ENCODE measurements around the gene F10. TPM values are rescaled to one million over a fixed set of nuclear protein-coding genes. Genes with fewer than 3 reads are reported as not detected.

Gene F10
- total RNA-seq, 1 donor from 2014 or later: 0.08 TPM

GRCh38 chr13:113166266-113166665 is 43.7 kb downstream of the F10 start:
- Histone ChIP-seq H3K36me3 (ENCODE audit: control insufficient read depth, insufficient read depth, low read length) (no peaks in the 10 kb centered on the region), H3K4me3 (ENCODE audit: low read depth, low read length) (no peak overlapping the region), H3K27me3 (ENCODE audit: control insufficient read depth, insufficient read depth, low read length) (peaks cover 15% of the 10 kb centered on the region)
- no peak for TF ChIP-seq CTCF (IDR thresholded peaks at IDR 0.05; ENCODE audit: insufficient read depth, low read length, poor library complexity, severe bottlenecking)
- no peak for DNase-seq (ENCODE audit: low read depth)

- H3K4me3 ChIP-seq (ENCODE audit: low read depth, low read length): no peak overlapping the region
- DNase-seq (ENCODE audit: low read depth): no peak
- peaks cover 11% of the 10 kb centered on the region for H3K27me3 ChIP-seq (ENCODE audit: control insufficient read depth, insufficient read depth, low read length)
- TF ChIP-seq CTCF (IDR thresholded peaks at IDR 0.05; ENCODE audit: insufficient read depth, low read length, poor library complexity, severe bottlenecking): no peak
- no peaks in the 10 kb centered on the region for H3K36me3 ChIP-seq (ENCODE audit: control insufficient read depth, insufficient read depth, low read length)
These were observed 44.1 kb downstream of the F10 start for GRCh38 chr13:113166681-113167080.

GRCh38 chr13:113167155-113167554 is 44.6 kb downstream of the F10 start:
- DNase-seq (ENCODE audit: low read depth): no peak
- TF ChIP-seq CTCF (IDR thresholded peaks at IDR 0.05; ENCODE audit: insufficient read depth, low read length, poor library complexity, severe bottlenecking): no peak
- Histone ChIP-seq H3K36me3 (ENCODE audit: control insufficient read depth, insufficient read depth, low read length) (no peaks in the 10 kb centered on the region), H3K4me3 (ENCODE audit: low read depth, low read length) (no peak overlapping the region), H3K27me3 (ENCODE audit: control insufficient read depth, insufficient read depth, low read length) (peaks cover 11% of the 10 kb centered on the region)

GRCh38 chr13:113167575-113167974 is 45.0 kb downstream of the F10 start:
- Histone ChIP-seq H3K4me3 (ENCODE audit: low read depth, low read length) (no peak overlapping the region), H3K36me3 (ENCODE audit: control insufficient read depth, insufficient read depth, low read length) (no peaks in the 10 kb centered on the region), H3K27me3 (ENCODE audit: control insufficient read depth, insufficient read depth, low read length) (peaks cover 10% of the 10 kb centered on the region)
- no peak for DNase-seq (ENCODE audit: low read depth)
- no peak for TF ChIP-seq CTCF (IDR thresholded peaks at IDR 0.05; ENCODE audit: insufficient read depth, low read length, poor library complexity, severe bottlenecking)

GRCh38 chr13:113168211-113168610 is 45.6 kb downstream of the F10 start:
- Histone ChIP-seq H3K4me3 (ENCODE audit: low read depth, low read length) (no peak overlapping the region), H3K27me3 (ENCODE audit: control insufficient read depth, insufficient read depth, low read length) (peaks cover 3% of the 10 kb centered on the region), H3K36me3 (ENCODE audit: control insufficient read depth, insufficient read depth, low read length) (no peaks in the 10 kb centered on the region)
- DNase-seq (ENCODE audit: low read depth): no peak
- no peak for TF ChIP-seq CTCF (IDR thresholded peaks at IDR 0.05; ENCODE audit: insufficient read depth, low read length, poor library complexity, severe bottlenecking)

Measured in kidney epithelial cell (primary cell).